IMR-90 (cell line): ENCODE results near the gene COX10. TPM values are rescaled to one million over a fixed set of nuclear protein-coding genes. Genes with fewer than 3 reads are reported as not detected.

Experiments
- ATAC-seq: fragments of 200-7000 bp; cut with Tn5 transposase; 2 replicates; pipeline ENCODE4 v1.9.1; 2020; ENCODE audit warnings: low read depth, mild to moderate bottlenecking, moderate library complexity
- BruUV-seq: library from RNA; stranded (reverse); fragments of 400-500 nt; replicated peaks from 2 replicates; lab custom pipeline; 2021; lab: Mats Ljungman, UMichigan
- CTCF ChIA-PET: fragments of 300-600 bp; formaldehyde crosslinking; extraction: SDS; loops from one replicate; lab custom pipeline; 2021; ENCODE audit warnings: antibody characterized with exemption; lab: Yijun Ruan, JAX
- POLR2A ChIA-PET: fragments of 300-600 bp; sonication (Branson Sonifier 250); formaldehyde crosslinking; loops from one replicate; lab custom pipeline; 2022; ENCODE audit warnings: antibody characterized with exemption; ENCODE audit not compliant: unreplicated experiment; lab: Charles Lee
- DNase-seq: peaks from one replicate; pipeline ENCODE4 v3.0.0; 2013
- H2AFZ ChIP-seq: replicated peaks from 2 replicates; pipeline ENCODE3; 2013; ENCODE audit warnings: low read length, mild to moderate bottlenecking; ENCODE audit not compliant: poor library complexity
- H2AK5ac ChIP-seq: 2 replicates; pipeline ENCODE4 v1.6.1; 2013; ENCODE audit warnings: low read depth, low read length, inconsistent platforms
- H2AK9ac ChIP-seq: replicated peaks from 2 replicates; pipeline ENCODE3; 2013; ENCODE audit warnings: mild to moderate bottlenecking, low read depth, low read length, moderate library complexity; ENCODE audit not compliant: poor library complexity
- H2BK120ac ChIP-seq: 2 replicates; pipeline ENCODE4 v1.6.1; 2013; ENCODE audit warnings: low read depth, low read length, inconsistent platforms
- H2BK15ac ChIP-seq: 3 replicates; pipeline ENCODE4 v1.6.1; 2013; ENCODE audit warnings: low read depth, low read length, inconsistent platforms
- H2BK20ac ChIP-seq: 2 replicates; pipeline ENCODE4 v1.6.1; 2013; ENCODE audit warnings: low read depth, mild to moderate bottlenecking, inconsistent platforms, low read length, moderate library complexity
- H2BK5ac ChIP-seq: 2 replicates; pipeline ENCODE4 v1.6.1; 2013; ENCODE audit warnings: mild to moderate bottlenecking, low read depth, low read length, inconsistent platforms; ENCODE audit not compliant: poor library complexity, severe bottlenecking
- H3K14ac ChIP-seq: replicated peaks from 2 replicates; pipeline ENCODE4 v1.6.1; 2013; ENCODE audit warnings: low read depth, low read length, inconsistent platforms
- H3K18ac ChIP-seq: 2 replicates; pipeline ENCODE4 v1.6.1; 2013; ENCODE audit warnings: low read depth, low read length, control low read depth
- H3K23ac ChIP-seq: 2 replicates; pipeline ENCODE4 v1.6.1; 2013; ENCODE audit warnings: low read depth, low read length, inconsistent platforms
- H3K27ac ChIP-seq: 2 replicates; pipeline ENCODE4 v1.5.1; 2013; ENCODE audit warnings: mild to moderate bottlenecking, control low read depth, low read length; ENCODE audit not compliant: insufficient read depth
- H3K27me3 ChIP-seq: 2 replicates; pipeline ENCODE4 v1.6.1; 2013; ENCODE audit warnings: low read length; ENCODE audit not compliant: control insufficient read depth, insufficient read depth
- H3K36me3 ChIP-seq: 2 replicates; pipeline ENCODE4 v1.6.1; 2013; ENCODE audit warnings: low read length, mixed read lengths; ENCODE audit not compliant: control insufficient read depth, insufficient read depth
- H3K4ac ChIP-seq: 2 replicates; pipeline ENCODE4 v1.6.1; 2013; ENCODE audit warnings: low read depth, low read length, inconsistent platforms
- H3K4me1 ChIP-seq: 2 replicates; pipeline ENCODE4 v1.6.1; 2013; ENCODE audit warnings: low read length, mixed read lengths; ENCODE audit not compliant: control insufficient read depth, insufficient read depth
- H3K4me2 ChIP-seq: 2 replicates; pipeline ENCODE4 v1.6.1; 2013; ENCODE audit warnings: low read depth, mild to moderate bottlenecking, control low read depth, low read length, moderate library complexity
- H3K4me3 ChIP-seq: 2 replicates; pipeline ENCODE4 v1.5.1; 2013; ENCODE audit warnings: low read depth, mild to moderate bottlenecking, control low read depth, low read length, moderate library complexity; ENCODE audit not compliant: insufficient read depth
- H3K56ac ChIP-seq: 2 replicates; pipeline ENCODE4 v1.6.1; 2013; ENCODE audit warnings: low read length, inconsistent platforms; ENCODE audit not compliant: insufficient read depth; ENCODE audit errors: extremely low read depth
- H3K79me1 ChIP-seq, 2 experiments: 2 replicates each; pipeline ENCODE4 v1.6.1; 2013; ENCODE audit warnings: low read length in 2 of 2, inconsistent platforms in 1 of 2, low read depth in 1 of 2
- H3K9ac ChIP-seq: 2 replicates; pipeline ENCODE4 v1.6.1; 2013; ENCODE audit warnings: low read depth, low read length, control low read depth
- H3K9me1 ChIP-seq: 2 replicates; pipeline ENCODE4 v1.6.1; 2013; ENCODE audit warnings: low read length, inconsistent platforms; ENCODE audit not compliant: insufficient read depth
- H3K9me3 ChIP-seq: 2 replicates; pipeline ENCODE4 v1.6.1; 2013; ENCODE audit warnings: low read length; ENCODE audit not compliant: control insufficient read depth, insufficient read depth
- H4K20me1 ChIP-seq: 2 replicates; pipeline ENCODE4 v1.6.1; 2013; ENCODE audit warnings: low read length, inconsistent platforms; ENCODE audit not compliant: insufficient read depth
- H4K5ac ChIP-seq: 2 replicates; pipeline ENCODE4 v1.6.1; 2013; ENCODE audit warnings: mild to moderate bottlenecking, low read depth, low read length, control low read depth
- H4K8ac ChIP-seq, 2 experiments: 2 replicates each; pipeline ENCODE4 v1.6.1; 2013; ENCODE audit warnings: low read depth in 2 of 2, low read length in 2 of 2, control low read depth in 1 of 2, inconsistent platforms in 1 of 2
- H4K91ac ChIP-seq: 2 replicates; pipeline ENCODE4 v1.6.1; 2013; ENCODE audit warnings: low read depth, low read length, inconsistent platforms; ENCODE audit not compliant: insufficient read depth
- BHLHE40 ChIP-seq: fragments of 150-350 bp; IDR thresholded peaks from 2 replicates; pipeline ENCODE4 v1.6.1; 2016; ENCODE audit warnings: mild to moderate bottlenecking, low read depth, low read length
- NFE2L2 ChIP-seq: fragments of 150-350 bp; IDR thresholded peaks from 2 replicates; pipeline ENCODE4 v1.6.1; 2016; ENCODE audit warnings: low read depth, mild to moderate bottlenecking, low read length
- POLR2A ChIP-seq: IDR thresholded peaks from 2 replicates; pipeline ENCODE4 v1.6.1; 2012; ENCODE audit warnings: mild to moderate bottlenecking, low read depth, low read length
- RCOR1 ChIP-seq: IDR thresholded peaks from 2 replicates; pipeline ENCODE4 v1.6.1; 2012; ENCODE audit warnings: mild to moderate bottlenecking, low read length, improper control_type of control experiment; ENCODE audit not compliant: insufficient replicate concordance
- WGBS, 2 experiments: methylation state at CpG; one replicate each; pipeline versions ENCODE4 v1.1.5 to v1.1.7; 2013; ENCODE audit warnings: missing lambda C conversion rate in 2 of 2; ENCODE audit not compliant: insufficient read length in 1 of 2; ENCODE audit errors: extremely low coverage in 2 of 2; 5-methylcytosine and 5-hydroxymethylcytosine counted together
- dilution Hi-C: fragments of 300-500 bp; cut with HindIII; formaldehyde crosslinking; loops from one replicate; pipeline ENCODE4 v1.14.3; 2018; ENCODE audit warnings: low sequenced_read_pairs; ENCODE audit not compliant: unreplicated experiment
- in situ Hi-C: fragments of 300-500 bp; cut with MboI; formaldehyde crosslinking; loops from 3 replicates; pipeline ENCODE4 v1.14.3; 2019; ENCODE audit warnings: low sequenced_read_pairs, inconsistent platforms, mixed read lengths
- intact Hi-C: fragments of 100-400 bp; cut with micrococcal nuclease; formaldehyde crosslinking; loops from 2 replicates; pipeline ENCODE4 v1.10.0; 2022
- polyA plus RNA-seq, 3 experiments: library from polyadenylated mRNA; depleted of rRNA; stranded (reverse); fragments of >200 nt; gene quantifications; 2 replicates each; pipeline ENCODE4 v1.2.3, GENCODE V29; 2012; ENCODE audit warnings: low replicate concordance in 1 of 3
- total RNA-seq: library from RNA; depleted of rRNA; stranded (reverse); fragments of >200 nt; gene quantifications from 2 replicates; pipeline ENCODE4 v1.2.3, GENCODE V29; 2012
- TF ChIP-seq, protein P1 (sequence below): fragments of 150-350 bp; IDR thresholded peaks from 2 replicates; pipeline ENCODE4 v1.6.1; 2016; ENCODE audit warnings: low read depth, mild to moderate bottlenecking, low read length, moderate library complexity, borderline replicate concordance

The COX10 gene
- total and polyA plus RNA-seq, 2 of the 4 experiments (the other 2 are of a cell fraction): 15.4 to 16.1 TPM

DNA sequence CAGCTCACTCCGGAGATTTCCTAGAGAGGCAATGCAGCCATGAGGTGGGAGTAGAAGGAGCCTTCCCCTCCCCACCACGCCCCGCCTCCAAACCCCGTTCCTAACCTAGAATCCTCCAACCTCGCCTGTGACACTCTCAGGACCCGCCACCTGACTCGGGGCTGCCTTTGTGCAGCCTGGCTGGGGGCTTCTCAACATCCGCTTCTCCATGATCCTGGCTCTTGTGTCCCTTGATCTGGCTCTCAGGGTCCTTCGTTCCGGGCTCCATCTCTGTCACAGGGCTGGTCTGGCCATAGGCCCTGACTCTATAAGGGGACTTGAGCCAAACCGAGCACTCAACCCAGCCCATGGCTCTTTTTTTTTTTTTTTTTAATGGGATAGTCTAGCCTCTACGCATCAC, 143.1 kb downstream of the COX10 start:
- Histone ChIP-seq H2AK5ac (no peak overlapping the region), H2BK120ac (no peak overlapping the region), H3K36me3 (peaks cover 7% of the 10 kb centered on the region), H2BK5ac (no peak overlapping the region), H3K9ac (no peak overlapping the region), H3K23ac (no peak overlapping the region), H3K18ac (no peak overlapping the region), H2AK9ac (no peak overlapping the region), H2BK20ac (no peak overlapping the region), H3K4me2 (no peak overlapping the region), H3K79me1 (no peaks in the 10 kb centered on the region), H3K4ac (no peak overlapping the region), H3K27me3 (no peaks in the 10 kb centered on the region), H3K14ac (no peak overlapping the region), H2BK15ac (no peak overlapping the region), H4K8ac (no peak overlapping the region), H4K20me1 (no peaks in the 10 kb centered on the region), H3K4me3 (no peak overlapping the region), H2AFZ (no peak overlapping the region), H3K9me1 (peaks cover 2% of the 10 kb centered on the region; the same call in 1 of the 2 replicates), H4K5ac (no peak overlapping the region), H3K56ac (no peak overlapping the region), H3K27ac (no peak overlapping the region), H3K4me1 (no peaks in the 10 kb centered on the region), H3K9me3 (peaks cover 4% of the 10 kb centered on the region; the same call in 1 of the 2 replicates), H4K91ac (no peak overlapping the region)
- no peak for DNase-seq
- BruUV-seq: no TSS peak
- TF ChIP-seq, protein P1, sequence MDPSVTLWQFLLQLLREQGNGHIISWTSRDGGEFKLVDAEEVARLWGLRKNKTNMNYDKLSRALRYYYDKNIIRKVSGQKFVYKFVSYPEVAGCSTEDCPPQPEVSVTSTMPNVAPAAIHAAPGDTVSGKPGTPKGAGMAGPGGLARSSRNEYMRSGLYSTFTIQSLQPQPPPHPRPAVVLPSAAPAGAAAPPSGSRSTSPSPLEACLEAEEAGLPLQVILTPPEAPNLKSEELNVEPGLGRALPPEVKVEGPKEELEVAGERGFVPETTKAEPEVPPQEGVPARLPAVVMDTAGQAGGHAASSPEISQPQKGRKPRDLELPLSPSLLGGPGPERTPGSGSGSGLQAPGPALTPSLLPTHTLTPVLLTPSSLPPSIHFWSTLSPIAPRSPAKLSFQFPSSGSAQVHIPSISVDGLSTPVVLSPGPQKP: no peak
- TF ChIP-seq POLR2A (no peak), RCOR1 (no peak), BHLHE40 (no peak), NFE2L2 (no peak)
- in situ Hi-C loops: no loop called here
- POLR2A ChIA-PET: no interaction called here
- CTCF ChIA-PET: no interaction called here
- intact Hi-C loops: no loop called here
- ATAC-seq: no peak
- no CpG with 5 or more reads among the region's 12 CpGs for WGBS, 2 experiments
- dilution Hi-C loops: no loop called here
